Stimulated activated CD8-positive, alpha-beta memory T cell treated with anti-CD3 and anti-CD28 coated beads, Interleukin-4, amount 100 ng/mL, for 48 hours (primary cell): ENCODE results near the gene CAMK4.

Experiments
- DNase-seq: peaks from one replicate; pipeline ENCODE4 v3.0.0-alpha.2; 2020

CAMK4 gene

DNA sequence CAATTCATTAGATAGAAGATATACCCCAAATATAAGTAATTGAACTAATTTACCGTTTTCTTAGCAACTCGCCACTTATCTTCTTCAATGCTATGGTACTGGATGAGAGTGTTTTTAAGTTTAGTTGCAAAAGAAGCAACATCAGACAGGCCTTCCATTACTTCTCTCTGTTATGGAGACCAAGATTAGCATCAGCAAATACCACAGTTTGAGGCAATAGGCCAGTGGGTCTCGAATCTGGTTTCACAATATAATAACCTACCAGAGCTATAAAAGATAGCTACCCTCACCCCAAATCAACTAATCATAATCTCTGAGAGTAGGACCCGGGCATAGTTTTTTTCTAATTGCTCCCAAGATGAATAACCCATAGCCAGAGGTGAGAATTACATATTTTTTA, 283.1 kb downstream of the CAMK4 start:
- no peak for DNase-seq

DNA sequence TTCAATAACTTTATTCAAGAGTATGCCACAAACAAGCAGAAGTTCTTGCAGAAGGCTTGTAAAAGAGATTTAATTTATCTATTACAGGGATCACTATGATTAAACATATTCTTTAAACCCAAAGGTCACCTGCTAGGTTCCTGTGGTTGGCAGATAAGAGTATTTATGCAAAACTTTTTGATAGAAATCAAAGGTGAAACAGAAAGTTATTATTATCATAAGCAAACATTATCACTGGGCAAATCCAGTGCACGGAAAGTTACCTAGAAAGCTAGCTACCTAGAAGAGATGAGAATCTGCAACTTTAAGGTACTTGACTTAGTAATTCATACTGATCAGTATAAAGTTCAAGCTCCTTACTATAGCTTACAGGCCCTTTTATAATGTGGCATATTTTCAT, 284.9 kb downstream of the CAMK4 start:
- no peak for DNase-seq

DNA sequence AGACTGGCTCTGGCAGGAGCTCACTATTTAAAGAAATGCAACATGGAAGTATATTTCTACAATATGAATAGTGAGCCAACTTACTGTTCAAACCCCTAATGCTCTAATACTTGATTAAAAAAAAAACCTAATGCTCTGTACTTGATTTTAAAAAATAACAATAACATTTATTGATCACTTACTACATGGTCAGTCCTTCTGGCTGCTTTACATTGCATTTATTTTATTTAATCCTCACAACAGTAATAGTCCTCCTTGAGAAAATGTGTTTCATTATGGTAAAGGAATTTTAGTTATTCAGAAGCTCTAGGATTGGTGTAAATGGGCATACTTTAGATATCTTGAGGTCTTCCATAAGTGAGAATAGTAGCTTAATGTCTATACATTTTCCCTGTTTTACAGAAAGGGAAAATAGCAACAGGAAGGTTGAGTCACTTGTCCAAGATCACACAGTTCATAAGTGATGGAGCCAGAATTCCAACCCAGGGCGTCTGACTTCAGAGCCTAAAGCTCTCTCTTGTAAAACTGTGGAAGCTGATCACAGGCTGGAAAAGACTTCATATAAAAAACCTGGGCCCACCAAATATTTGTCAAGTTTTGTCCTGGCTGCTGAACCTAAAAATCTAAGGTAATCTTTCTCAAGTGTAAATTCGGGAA, 287.1 kb downstream of the CAMK4 start:
- no peak for DNase-seq

DNA sequence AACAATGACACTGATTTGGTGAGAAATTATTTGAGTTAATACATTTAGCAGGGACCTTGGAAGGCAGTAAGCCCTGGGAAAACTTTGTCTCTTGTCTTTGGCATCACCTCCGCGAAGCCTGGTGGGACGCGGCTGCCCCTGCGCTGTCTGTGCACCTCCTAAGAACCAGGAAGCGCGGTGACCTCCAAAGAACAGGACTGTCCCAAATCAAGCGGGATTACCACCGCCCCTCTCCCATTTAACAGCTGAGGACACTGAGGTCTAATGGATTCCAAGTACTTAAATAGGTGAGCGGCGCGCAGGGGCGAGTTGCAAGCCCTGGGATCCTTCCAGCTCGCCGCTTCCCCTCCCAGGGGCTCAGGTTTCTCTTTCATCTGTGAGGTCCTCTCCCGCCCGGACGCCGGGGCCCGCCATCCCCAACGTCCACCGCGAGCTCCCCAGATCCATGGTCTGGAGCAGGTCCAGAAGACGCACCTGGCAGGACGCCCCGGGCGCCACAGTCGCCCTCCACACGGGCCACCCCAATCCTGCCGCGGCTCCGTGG, 287.7 kb downstream of the CAMK4 start:
- peak; percentile 50 for DNase-seq

DNA sequence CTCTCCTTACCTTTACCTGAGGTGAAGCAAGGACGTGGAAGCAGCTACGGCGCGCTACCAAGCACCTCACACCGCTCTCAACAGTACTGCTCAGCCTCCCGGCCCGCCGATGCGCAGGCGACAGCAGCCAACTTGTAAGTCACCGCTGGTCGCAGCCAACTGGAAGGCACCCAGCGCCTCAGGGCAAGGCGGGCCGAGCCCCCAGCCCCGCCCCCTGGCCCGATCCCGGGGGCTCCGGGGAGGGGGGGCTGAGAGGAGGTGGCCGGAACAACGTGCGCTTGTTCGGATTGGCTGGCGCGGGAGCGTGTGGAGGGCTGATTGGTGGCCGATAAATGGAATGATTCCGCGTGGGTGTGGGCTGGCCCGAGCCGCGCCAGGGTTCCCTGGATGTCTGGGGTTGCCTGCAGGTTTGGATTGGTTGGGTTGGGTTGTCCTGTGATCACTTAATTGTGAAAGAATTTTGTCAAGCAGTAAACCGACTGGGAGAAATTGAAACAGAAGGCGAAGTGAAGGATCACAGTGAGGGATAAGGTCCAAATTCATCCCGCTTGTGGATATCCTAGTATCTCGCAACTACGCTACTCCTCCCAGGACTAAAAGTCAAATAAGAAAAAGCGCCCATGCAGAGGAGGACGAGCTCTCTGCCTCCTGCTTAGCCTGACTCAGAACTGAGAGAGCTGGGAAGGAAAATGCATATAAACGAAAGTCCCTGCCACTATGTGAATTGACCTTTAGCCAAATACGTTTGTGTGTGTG, 288.4 kb downstream of the CAMK4 start, which contains the start of gene STARD4:
Gene STARD4, minus strand, starts transcription at position 161 of the 756 bp plus-strand sequence. CDS start 5,102 bp downstream, outside the sequence.
- peak; percentile 94 for DNase-seq

DNA sequence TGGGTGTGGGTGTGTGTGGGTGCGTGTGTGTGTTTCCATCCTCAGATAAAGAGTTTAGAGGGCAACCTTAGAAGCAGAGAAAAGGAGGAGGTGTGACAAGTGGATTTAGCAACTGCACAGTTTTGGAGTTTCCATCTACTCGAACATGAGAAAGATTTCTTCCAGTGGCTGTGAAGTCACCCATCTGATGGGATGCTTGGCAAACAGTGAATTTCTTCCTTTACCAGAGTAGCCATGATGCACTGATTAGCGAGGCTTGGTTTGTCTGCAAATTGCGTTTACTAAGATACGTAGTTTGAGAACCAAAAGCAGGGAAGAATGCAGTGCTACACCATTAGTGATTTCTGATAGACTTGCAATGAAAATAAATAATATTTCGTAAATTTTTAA, 288.9 kb downstream of the CAMK4 start:
- DNase-seq, result no peak

DNA sequence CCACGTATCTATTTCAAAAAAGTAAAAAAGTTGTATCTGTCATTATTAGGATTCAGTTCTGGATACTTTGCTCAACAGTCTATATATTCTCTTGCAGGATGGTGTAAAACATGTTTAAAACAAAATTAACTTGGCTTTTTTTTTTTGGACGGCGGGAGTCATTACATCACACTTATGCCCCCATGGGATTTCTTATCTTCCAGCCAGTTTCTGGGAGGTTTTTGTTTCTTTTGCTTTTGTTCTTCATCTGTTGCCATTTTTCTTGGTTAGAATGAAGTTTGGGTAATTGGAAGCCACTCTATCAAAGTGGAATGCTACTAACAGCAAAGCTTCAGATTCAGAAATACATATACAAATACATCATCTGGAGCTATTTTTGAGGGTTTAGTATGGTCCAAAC, 289.9 kb downstream of the CAMK4 start:
- DNase-seq, result no peak

DNA sequence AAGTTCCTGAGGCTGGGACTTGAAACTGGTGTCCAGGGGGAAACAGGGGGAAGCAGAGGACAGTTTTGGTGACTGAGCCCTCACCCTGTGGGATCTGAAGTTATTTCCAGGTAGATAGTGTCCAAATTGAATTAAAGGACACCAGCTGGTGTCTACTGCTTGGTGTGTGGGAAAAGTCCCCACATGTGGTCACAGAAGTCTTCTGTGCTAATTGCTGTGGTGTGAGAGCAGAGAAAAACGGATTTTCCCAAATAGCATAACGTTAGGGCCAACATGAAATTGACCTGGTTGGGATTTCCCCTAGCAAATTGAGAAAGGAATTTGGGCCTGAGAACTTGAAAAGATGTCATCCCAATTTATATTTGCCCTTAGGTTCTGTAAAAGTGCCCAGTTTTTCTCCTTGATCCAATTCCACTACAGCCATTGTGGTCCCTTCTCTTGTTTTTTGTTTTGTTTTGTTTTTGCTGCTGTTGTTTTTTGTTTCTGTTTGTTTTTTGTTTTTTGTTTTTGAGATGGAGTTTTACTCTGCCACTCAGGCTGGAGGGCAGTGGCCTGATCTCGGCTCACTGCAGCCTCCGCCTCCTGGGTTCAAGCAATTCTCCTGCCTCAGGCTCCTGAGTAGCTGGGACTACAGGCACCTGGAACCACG, 293.8 kb downstream of the CAMK4 start:
- no peak for DNase-seq

DNA sequence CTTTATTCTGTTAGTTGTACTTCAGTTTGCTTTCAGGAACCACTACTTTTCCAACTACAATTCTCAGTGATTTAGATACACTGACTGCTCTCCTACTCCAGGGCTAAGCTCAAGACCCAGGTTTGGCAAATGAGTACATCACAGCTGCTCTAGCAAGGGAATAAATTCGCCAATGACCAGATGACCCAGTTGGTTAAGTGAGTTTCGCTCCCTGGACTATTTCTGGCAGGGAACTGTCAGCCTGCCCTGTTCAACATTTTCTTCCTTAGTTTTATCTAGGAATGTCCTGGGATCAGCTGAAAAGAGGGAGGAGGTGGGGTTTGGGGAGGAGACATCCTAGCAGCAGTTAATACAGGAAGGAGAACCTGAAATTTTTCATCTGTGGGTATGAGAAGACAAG, 294.6 kb downstream of the CAMK4 start:
- DNase-seq, result no peak

DNA sequence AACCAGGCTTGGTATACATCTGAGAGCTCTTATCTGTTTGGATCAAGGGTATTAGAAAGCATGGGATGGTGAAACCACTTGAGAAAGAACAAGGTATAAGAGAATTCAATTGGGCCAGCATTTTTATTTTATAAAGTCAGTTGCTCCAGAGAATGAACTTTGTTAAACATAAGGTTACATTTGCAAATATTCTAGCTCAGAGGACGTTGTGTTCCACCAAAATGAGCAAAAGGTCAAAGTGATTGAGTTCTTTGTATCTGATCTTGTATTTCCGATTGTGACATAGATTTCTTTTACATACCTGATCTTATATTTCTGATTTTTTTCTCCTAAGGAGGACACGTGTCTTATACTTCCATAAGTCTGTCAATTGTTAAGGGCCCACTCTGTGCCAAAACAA, 296.7 kb downstream of the CAMK4 start:
- no peak for DNase-seq

DNA sequence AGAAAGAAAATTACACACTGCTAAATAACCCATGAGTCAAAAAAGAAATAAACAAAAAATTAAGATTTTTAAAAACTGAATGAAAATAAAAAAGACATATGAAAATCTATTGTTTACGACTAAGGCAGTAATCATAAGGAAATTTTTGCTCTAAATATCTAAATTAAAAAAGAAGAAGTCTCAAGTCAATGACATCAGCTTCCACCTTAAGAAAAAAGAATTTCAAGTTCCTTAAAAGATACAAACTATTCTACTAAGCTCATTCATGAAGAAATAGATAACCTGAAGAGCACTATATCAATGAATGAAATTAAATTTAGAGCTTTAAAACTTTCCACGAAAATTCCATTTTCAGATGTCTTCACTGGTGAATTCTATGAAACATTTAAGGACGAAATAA, 303.9 kb downstream of the CAMK4 start:
- DNase-seq, result no peak

DNA sequence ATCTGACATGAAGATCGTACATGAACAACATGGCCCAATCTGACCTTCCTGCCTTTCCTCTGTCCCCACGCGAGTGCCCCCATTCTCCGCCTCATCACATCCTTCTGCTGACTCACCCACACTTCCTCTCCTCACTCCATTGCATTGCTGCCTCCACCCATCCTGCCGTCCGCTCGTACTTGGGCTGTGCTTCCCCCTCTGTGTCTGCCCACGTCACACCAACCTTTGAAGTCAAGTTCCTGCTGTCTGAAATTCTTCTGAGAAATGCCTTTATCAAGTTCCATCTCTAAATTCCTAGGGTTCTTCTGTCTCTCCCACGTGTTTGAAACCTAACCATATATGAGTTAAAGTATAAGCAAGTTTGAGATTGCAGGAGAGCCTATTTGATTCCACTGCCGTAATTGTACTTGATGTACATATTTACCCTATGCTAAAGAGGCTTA, 306.1 kb downstream of the CAMK4 start:
- DNase-seq, result peak; percentile 81

DNA sequence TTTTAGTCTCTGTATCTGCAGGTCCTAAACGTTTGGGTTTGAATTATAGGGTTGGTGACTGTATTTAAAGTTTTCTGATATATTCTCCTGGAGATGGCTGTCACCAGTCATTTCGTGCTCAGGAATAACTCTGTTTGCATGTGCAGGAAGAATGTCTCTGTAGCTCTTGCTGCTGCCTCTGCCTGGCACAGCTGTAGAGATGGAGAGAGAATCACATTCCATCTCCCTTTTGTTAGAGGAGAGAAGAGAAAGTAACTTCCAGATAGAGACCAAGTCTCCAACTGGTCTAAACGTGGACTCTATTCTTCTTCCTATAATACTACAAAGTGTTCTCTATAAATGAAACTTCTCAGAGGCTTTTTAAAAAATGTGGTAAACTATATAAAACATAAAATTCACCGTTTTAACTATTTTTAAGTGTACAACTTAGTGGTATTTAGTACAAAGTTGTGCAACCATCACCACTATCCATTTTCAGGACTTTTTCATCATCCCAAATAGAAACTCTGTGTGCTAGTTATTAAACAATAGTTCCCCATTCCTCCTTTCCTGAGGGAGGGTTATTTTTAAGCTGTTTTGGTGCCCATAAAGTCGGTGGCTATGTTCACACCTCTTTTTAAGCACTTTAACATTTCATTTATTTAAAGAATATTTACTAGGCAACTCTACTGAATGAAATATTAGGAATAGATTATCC, 308.9 kb downstream of the CAMK4 start:
- no peak for DNase-seq

DNA sequence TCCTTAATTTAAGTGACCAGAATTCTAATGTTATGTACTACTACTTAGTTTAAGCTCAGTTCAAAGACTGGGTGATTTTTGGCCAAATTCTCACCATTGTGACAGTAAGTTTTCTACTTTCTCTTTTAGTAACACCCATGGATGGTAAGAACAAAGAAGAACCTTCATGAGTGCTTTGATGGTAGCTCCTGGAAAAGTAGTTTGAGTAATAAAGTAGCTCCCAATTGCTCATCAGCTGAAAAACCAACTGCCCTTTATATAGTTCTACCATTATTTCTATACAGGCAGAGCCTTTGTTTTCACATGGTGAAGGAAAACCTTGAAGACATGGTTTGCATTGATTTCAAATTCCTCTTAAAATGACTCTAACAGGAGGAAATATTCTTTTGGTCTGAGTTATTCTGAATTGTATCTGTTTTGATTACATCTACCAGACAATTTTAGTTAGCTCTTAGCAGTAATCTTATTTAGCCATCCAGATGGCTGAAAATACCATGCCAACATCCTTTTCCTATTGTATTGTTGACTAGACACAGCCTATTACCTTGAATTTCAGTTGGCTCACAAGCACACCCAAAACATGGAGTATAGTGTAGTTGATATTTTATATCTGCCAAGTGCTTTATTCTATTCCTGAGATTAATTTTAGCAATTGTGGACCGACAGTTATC, 311.8 kb downstream of the CAMK4 start:
- DNase-seq, result no peak

DNA sequence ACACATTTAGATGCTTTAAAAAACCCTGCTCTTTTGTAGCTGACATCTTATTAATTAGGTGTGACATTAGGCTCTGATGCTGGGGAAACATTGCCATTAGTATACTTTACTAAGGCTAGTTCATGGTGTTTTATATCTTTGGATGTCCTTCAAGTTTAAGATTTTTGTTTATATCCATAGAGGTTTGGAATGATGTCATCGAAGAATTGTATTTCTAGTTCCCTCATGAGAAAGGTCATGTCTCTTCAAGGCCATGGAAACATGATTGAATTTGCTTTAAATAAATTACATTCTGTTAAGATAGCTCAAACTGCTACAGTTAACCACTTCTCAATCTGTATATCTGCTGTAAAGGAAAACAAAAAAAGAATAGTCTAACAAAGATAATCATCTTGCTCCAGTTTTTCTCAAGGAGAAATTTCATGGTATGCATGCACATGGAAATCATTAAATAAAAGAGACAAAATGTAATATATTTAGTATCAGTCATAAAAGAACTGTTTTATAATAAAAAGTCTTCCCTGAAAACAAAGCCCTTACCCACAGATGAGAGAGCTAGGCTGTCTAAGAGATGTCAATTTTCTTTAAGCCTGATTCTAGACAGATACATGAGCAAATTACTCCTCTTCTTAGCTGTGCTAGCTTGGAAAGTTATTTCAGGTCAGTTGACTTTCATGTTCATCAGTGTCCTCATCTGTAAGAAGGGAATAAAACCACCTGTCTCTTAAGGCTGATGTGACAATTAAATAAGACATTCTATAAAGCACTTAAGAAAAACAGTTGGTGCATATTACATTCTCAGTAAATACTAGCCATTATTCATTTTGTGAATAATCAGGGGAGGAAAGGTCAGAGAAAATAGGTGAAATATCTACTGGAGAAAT, 313.2 kb downstream of the CAMK4 start:
- no peak for DNase-seq
